DOHH2 (cell line): ENCODE measurements around the gene RNF212.

Experiments
- EZH2phosphoT487 ChIP-seq: fragments of 200-600 bp; sonication (generic); IDR thresholded peaks from 2 replicates; pipeline ENCODE4 v1.6.1; 2017; ENCODE audit warnings: borderline replicate concordance, mild to moderate bottlenecking, antibody characterized with exemption, low read length, moderate library complexity, mixed read lengths
- TF ChIP-seq, protein P1 (sequence below): fragments of 200-600 bp; sonication (generic); IDR thresholded peaks from one replicate; pipeline ENCODE4 v1.5.1; 2014; ENCODE audit warnings: antibody characterized with exemption, mild to moderate bottlenecking, low read depth, low read length; ENCODE audit not compliant: poor library complexity, severe bottlenecking

DNA sequence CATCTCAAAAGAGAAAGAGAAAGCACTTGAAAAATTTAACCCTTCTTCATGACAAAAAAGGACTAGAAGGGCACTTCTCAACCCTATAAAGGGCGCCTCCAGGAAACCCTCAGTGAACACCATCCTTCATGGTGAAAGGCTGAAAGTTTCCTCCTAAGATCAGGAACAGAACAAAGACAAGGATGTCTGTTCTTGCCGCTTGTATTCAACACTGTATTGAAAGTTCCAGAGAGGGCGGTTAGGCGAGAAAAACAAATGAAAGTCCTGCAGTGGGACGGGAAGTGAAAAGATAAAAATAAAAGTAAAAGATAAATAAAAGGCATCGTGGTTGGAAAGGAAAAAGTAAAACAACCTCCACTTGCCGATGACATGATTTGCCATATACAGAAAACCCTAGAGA is 50.9 kb downstream of the RNF212 start:
- TF ChIP-seq, protein P1, sequence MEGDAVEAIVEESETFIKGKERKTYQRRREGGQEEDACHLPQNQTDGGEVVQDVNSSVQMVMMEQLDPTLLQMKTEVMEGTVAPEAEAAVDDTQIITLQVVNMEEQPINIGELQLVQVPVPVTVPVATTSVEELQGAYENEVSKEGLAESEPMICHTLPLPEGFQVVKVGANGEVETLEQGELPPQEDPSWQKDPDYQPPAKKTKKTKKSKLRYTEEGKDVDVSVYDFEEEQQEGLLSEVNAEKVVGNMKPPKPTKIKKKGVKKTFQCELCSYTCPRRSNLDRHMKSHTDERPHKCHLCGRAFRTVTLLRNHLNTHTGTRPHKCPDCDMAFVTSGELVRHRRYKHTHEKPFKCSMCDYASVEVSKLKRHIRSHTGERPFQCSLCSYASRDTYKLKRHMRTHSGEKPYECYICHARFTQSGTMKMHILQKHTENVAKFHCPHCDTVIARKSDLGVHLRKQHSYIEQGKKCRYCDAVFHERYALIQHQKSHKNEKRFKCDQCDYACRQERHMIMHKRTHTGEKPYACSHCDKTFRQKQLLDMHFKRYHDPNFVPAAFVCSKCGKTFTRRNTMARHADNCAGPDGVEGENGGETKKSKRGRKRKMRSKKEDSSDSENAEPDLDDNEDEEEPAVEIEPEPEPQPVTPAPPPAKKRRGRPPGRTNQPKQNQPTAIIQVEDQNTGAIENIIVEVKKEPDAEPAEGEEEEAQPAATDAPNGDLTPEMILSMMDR: no peak
- no peak for TF ChIP-seq EZH2phosphoT487
